ENCODE results near the gene ABCF2.

- no peak for TF ChIP-seq CTCF (IDR thresholded peaks at IDR 0.05)
- TF ChIP-seq YY1 (IDR thresholded peaks at IDR 0.05; ENCODE audit: low read depth), result no peak
- TF ChIP-seq TAF1 (IDR thresholded peaks at IDR 0.05; ENCODE audit: borderline replicate concordance, low read depth, low read length), result no peak
- TF ChIP-seq RFX5 (IDR thresholded peaks at IDR 0.05; ENCODE audit: low read length), result no peak
- TF ChIP-seq EZH2phosphoT487 (IDR thresholded peaks at IDR 0.05; ENCODE audit: borderline replicate concordance, low read depth), result no peak
Measured at GRCh38 chr7:151249034-151249731, 22.2 kb upstream of the ABCF2 start.

Data from SK-N-SH (cell line).